Measurements from ENCODE around the gene CORO7.

Gene CORO7

GRCh38 chr16:4399001-4399730, 17.2 kb downstream of the CORO7 start:
- DNase-seq = peak; percentile 69

GRCh38 chr16:4395055-4395726, 21.2 kb downstream of the CORO7 start:
- DNase-seq = no peak

- DNase-seq = peak; percentile 21
Observed at GRCh38 chr16:4393850-4394249, 22.5 kb downstream of the CORO7 start.

- DNase-seq = peak; percentile 26
Observed at GRCh38 chr16:4393240-4393600, 23.2 kb downstream of the CORO7 start.

- no peak for DNase-seq
Observed at GRCh38 chr16:4392382-4393239, 23.8 kb downstream of the CORO7 start.

GRCh38 chr16:4391631-4392381, 24.6 kb downstream of the CORO7 start:
- DNase-seq = no peak

GRCh38 chr16:4390266-4391260, 25.8 kb downstream of the CORO7 start:
- no peak for DNase-seq

- DNase-seq = no peak
Observed at GRCh38 chr16:4389051-4389955, 27.1 kb downstream of the CORO7 start.

GRCh38 chr16:4388271-4389021, 27.9 kb downstream of the CORO7 start:
- no peak for DNase-seq

GRCh38 chr16:4387781-4388180, 28.6 kb downstream of the CORO7 start:
- DNase-seq = no peak

- no peak for DNase-seq
Observed at GRCh38 chr16:4386951-4387565, 29.3 kb downstream of the CORO7 start.

GRCh38 chr16:4386451-4386805, 30.0 kb downstream of the CORO7 start:
- no peak for DNase-seq

- DNase-seq = no peak
Observed at GRCh38 chr16:4385789-4386450, 30.5 kb downstream of the CORO7 start.

GRCh38 chr16:4385066-4385788, 31.2 kb downstream of the CORO7 start:
- no peak for DNase-seq

- DNase-seq = no peak
Observed at GRCh38 chr16:4384509-4384942, 31.9 kb downstream of the CORO7 start.

- DNase-seq = no peak
Observed at GRCh38 chr16:4383591-4384444, 32.6 kb downstream of the CORO7 start.

- DNase-seq = no peak
Observed at GRCh38 chr16:4382795-4383357, 33.5 kb downstream of the CORO7 start.
